GM20000 (cell line): ENCODE measurements around the gene U2AF2.

Experiments used
- DNase-seq: peaks from one replicate; pipeline ENCODE4 v3.0.0; 2012; ENCODE audit warnings: low spot score
- TF ChIP-seq, protein P1 (sequence below): IDR thresholded peaks from 2 replicates; pipeline ENCODE4 v1.5.1; 2012; ENCODE audit warnings: mild to moderate bottlenecking, control low read depth; ENCODE audit errors: extremely low read depth, missing control alignments

U2AF2 gene

GRCh38 chr19:55654868-55655647 is at the start of gene U2AF2:
TSS of gene U2AF2 (plus strand) at chr19:55655035. CDS start at chr19:55655105, 70 bp downstream.
- peak; percentile 98 for DNase-seq
- TF ChIP-seq, protein P1, sequence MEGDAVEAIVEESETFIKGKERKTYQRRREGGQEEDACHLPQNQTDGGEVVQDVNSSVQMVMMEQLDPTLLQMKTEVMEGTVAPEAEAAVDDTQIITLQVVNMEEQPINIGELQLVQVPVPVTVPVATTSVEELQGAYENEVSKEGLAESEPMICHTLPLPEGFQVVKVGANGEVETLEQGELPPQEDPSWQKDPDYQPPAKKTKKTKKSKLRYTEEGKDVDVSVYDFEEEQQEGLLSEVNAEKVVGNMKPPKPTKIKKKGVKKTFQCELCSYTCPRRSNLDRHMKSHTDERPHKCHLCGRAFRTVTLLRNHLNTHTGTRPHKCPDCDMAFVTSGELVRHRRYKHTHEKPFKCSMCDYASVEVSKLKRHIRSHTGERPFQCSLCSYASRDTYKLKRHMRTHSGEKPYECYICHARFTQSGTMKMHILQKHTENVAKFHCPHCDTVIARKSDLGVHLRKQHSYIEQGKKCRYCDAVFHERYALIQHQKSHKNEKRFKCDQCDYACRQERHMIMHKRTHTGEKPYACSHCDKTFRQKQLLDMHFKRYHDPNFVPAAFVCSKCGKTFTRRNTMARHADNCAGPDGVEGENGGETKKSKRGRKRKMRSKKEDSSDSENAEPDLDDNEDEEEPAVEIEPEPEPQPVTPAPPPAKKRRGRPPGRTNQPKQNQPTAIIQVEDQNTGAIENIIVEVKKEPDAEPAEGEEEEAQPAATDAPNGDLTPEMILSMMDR = no peak

GRCh38 chr19:55605207-55605636 is 49.6 kb upstream of the U2AF2 start:
- DNase-seq = peak; percentile 98
- TF ChIP-seq, protein P1 = no peak

- TF ChIP-seq, protein P1 = peak; percentile 79
- DNase-seq = peak; percentile 85
Measured at GRCh38 chr19:55605637-55606470, 49.0 kb upstream of the U2AF2 start, which contains the start of gene ZNF865. TSS of gene ZNF865 (plus strand) at chr19:55605647. CDS start at chr19:55613619, 7,972 bp downstream.

DNA sequence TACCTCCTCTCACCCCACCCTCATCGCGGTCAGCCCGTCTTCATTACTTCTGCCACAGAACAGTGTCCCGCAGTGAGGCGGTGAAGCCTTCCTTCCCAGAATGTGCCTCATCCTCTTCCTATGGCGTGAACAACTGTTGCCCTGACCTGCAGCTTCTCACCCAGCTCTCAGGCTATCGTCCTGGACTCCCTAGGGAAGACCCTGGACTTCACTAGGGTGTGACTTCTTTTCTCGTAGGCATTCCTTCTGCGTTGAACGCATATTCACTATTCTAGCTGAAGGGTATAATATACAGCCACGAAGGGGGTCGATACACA is 48.4 kb upstream of the U2AF2 start:
- TF ChIP-seq, protein P1 = no peak
- DNase-seq = no peak

DNA sequence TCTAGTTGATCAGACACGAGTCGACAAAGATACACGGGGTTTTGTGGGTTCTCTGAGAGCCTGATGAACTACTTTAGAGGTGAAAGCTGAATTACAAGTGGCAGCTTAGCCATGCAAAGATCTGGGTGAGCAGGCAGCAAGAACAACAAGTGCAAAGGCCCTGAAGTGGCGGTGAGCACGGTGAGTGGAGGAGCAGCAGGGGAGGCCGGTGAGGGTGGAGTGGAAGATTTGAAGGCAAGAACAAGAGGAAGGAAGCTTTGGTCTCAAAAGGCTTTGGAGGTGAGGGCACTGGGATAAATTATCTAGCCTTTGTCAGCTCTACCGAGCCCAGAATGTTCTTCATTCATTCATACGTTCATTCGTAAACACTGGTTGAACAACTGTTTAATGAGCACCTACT is 48.0 kb upstream of the U2AF2 start:
- no peak for DNase-seq
- TF ChIP-seq, protein P1 = no peak

DNA sequence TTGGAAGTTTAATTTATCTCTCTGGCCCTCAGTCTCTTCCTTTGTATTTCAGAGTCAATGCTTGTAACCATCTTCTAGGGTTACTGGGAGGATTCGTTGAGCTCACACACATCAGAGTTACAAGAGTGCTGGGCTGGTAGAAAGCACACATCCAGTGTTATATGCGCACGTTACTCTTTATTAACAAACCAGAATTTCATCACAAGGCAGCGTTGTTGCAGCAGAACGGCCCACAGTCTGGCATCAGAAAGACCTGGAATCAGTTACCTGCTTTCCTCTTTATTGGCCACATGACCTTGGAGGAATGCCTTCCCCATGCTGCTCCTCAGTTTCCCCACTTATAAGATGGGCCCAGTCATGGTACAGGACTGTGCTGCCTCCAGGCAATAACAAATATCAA is 45.5 kb upstream of the U2AF2 start:
- TF ChIP-seq, protein P1 = no peak
- no peak for DNase-seq
